Measurements from ENCODE around the gene PSAP. TPM values are rescaled to one million over a fixed set of nuclear protein-coding genes. Genes with fewer than 3 reads are reported as not detected.
A peak's percentile ranks its signal among the peaks of the same experiment; 100 is the strongest.

Gene PSAP
- total RNA-seq, 1 experiment from 2014 or later: 683 TPM

- DNase-seq: peak; percentile 84 to 94
- no peaks in the 10 kb centered on the region for H3K9me3 ChIP-seq (ENCODE audit: insufficient read depth, low read depth)
- H2AFZ ChIP-seq: no peak overlapping the region
- H4K20me1 ChIP-seq (ENCODE audit: insufficient read depth): no peaks in the 10 kb centered on the region
- H3K9me2 ChIP-seq (ENCODE audit: insufficient read depth): no peaks in the 10 kb centered on the region
- ChIA-PET POLR2A (ENCODE audit: unreplicated experiment) (interaction anchor here (0.5 to 1.1 kb wide), 10 partner anchors 54 to 1172 kb away, joined by 3 to 9 read pairs (median 4); partner anchors contain the start of gene DDIT4), CTCF (interaction anchor here (1.1 to 1.7 kb wide), 3 partner anchors 10 to 59 kb away, joined by 3 to 7 read pairs (median 3); no protein-coding TSS in a partner anchor)
- peaks cover 91% of the 10 kb centered on the region for H3K4me1 ChIP-seq (replicated peaks; ENCODE audit: insufficient read depth)
- H3K4me3 ChIP-seq: peak overlapping the region; percentile 28; the same call in 1 of the 2 replicates
- peaks cover 62% of the 10 kb centered on the region for H3F3A ChIP-seq (ENCODE audit: insufficient read depth, low read depth)
- H3K27me3 ChIP-seq (ENCODE audit: insufficient read depth, low read depth): no peaks in the 10 kb centered on the region
- BruUV-seq (replicated peaks): no TSS peak
- peak overlapping the region; percentile 88 for H3K27ac ChIP-seq
- H3K79me2 ChIP-seq (ENCODE audit: low read depth): peaks cover 50% of the 10 kb centered on the region
- H3K36me3 ChIP-seq (ENCODE audit: low read depth): peaks cover 13% of the 10 kb centered on the region
- TF ChIP-seq, protein P1, sequence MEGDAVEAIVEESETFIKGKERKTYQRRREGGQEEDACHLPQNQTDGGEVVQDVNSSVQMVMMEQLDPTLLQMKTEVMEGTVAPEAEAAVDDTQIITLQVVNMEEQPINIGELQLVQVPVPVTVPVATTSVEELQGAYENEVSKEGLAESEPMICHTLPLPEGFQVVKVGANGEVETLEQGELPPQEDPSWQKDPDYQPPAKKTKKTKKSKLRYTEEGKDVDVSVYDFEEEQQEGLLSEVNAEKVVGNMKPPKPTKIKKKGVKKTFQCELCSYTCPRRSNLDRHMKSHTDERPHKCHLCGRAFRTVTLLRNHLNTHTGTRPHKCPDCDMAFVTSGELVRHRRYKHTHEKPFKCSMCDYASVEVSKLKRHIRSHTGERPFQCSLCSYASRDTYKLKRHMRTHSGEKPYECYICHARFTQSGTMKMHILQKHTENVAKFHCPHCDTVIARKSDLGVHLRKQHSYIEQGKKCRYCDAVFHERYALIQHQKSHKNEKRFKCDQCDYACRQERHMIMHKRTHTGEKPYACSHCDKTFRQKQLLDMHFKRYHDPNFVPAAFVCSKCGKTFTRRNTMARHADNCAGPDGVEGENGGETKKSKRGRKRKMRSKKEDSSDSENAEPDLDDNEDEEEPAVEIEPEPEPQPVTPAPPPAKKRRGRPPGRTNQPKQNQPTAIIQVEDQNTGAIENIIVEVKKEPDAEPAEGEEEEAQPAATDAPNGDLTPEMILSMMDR (conservative IDR thresholded peaks at IDR 0.05): no peak
- intact Hi-C loops (cut with micrococcal nuclease; ENCODE audit: unreplicated experiment): loop anchor here (1.0 to 5.0 kb wide), 9 partner anchors 38 to 565 kb away; partner anchors contain the start of gene SLC29A3
- peak overlapping the region; percentile 99 for H3K4me2 ChIP-seq
Observed at GRCh38 chr10:71767420-71768035, 83.5 kb downstream of the PSAP start.

DNA sequence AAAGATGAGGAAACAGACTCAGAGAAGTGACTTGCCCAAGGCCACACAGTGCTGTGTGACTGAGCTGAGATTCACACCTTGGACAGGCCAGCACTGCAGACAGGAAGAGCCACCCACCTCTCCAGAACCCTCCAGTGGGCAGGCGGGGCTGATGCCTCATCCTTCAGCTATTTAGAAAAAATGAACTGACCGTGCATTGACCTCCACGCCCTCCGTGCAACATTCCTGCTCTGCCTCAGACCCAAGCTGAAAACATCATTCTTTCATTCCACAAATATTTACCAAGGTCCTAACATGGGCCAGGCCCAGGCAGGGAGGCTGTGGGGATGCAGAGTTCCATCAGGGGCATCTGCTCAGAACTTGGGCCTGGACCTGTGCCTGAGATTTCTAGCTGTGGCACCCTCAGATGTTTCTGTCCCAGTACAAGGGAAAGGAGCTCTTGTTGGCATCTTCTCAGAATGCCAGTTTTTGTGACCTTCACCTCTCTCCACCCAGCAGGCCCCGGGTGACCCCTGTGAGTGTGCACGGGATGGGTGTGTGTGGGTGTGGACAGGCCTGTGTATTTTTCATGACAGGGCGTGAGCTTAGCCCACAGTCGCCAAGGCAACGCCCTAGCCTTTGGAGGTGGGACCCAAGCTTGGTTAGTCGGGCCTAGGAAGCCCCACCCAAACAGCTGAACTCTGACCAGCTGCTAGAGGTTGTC is 84.2 kb downstream of the PSAP start:
- no TSS peak for BruUV-seq (replicated peaks)
- peak overlapping the region; percentile 28; the same call in 1 of the 2 replicates for H3K4me3 ChIP-seq
- TF ChIP-seq EZH2 (IDR thresholded peaks at IDR 0.05; ENCODE audit: low read depth): no peak
- TF ChIP-seq, protein P1 (conservative IDR thresholded peaks at IDR 0.05): no peak
- peaks cover 46% of the 10 kb centered on the region for H3K79me2 ChIP-seq (ENCODE audit: low read depth)
- peak; percentile 95 to 99 for DNase-seq
- ChIA-PET POLR2A (ENCODE audit: unreplicated experiment) (interaction anchor here (0.6 to 1.1 kb wide), 11 partner anchors 24 to 1173 kb away, joined by 3 to 11 read pairs (median 5); partner anchors contain the start of gene DDIT4), CTCF (interaction anchor here (0.6 to 1.7 kb wide), 6 partner anchors 9 to 93 kb away, joined by 3 to 7 read pairs (median 3); no protein-coding TSS in a partner anchor)
- intact Hi-C loops (cut with micrococcal nuclease; ENCODE audit: unreplicated experiment): loop anchor here (1.0 to 5.0 kb wide), 10 partner anchors 38 to 565 kb away; partner anchors contain the start of gene SLC29A3
- peak overlapping the region; percentile 99 for H3K4me2 ChIP-seq
- peaks cover 13% of the 10 kb centered on the region for H3K36me3 ChIP-seq (ENCODE audit: low read depth)
- H3F3A ChIP-seq (ENCODE audit: insufficient read depth, low read depth): peaks cover 59% of the 10 kb centered on the region
- no peak overlapping the region for H2AFZ ChIP-seq
- H3K4me1 ChIP-seq (replicated peaks; ENCODE audit: insufficient read depth): peaks cover 91% of the 10 kb centered on the region
- H3K9me2 ChIP-seq (ENCODE audit: insufficient read depth): no peaks in the 10 kb centered on the region
- H3K9me3 ChIP-seq (ENCODE audit: insufficient read depth, low read depth): no peaks in the 10 kb centered on the region
- no peaks in the 10 kb centered on the region for H3K27me3 ChIP-seq (ENCODE audit: insufficient read depth, low read depth)
- H3K27ac ChIP-seq: peak overlapping the region; percentile 88
- no peaks in the 10 kb centered on the region for H4K20me1 ChIP-seq (ENCODE audit: insufficient read depth)

Small RNA genes lying within 50 kb of the gene (microRNA-seq; reads per million reads assigned to microRNA genes)
- gene MIR7152 (ENCODE audit: borderline number of aligned reads, borderline replicate concordance): not detected

Other genes with a start within 250 kb of the PSAP start
- not detected in 2 replicates for gene C10orf105, start 131.5 kb downstream of the PSAP start, total RNA-seq (2021)
- 57.7 and 59.3 TPM in 2 replicates for gene VSIR, start 77.7 kb downstream of the PSAP start, total RNA-seq (2021)
- 21.3 and 23.3 TPM in 2 replicates for gene CHST3, start 113.1 kb upstream of the PSAP start, total RNA-seq (2021)
- gene SPOCK2, start 237.3 kb upstream of the PSAP start, total RNA-seq (2021): 4.2 and 5.3 TPM in 2 replicates